ENCODE results near the gene HEBP1.

HEBP1 gene

DNA sequence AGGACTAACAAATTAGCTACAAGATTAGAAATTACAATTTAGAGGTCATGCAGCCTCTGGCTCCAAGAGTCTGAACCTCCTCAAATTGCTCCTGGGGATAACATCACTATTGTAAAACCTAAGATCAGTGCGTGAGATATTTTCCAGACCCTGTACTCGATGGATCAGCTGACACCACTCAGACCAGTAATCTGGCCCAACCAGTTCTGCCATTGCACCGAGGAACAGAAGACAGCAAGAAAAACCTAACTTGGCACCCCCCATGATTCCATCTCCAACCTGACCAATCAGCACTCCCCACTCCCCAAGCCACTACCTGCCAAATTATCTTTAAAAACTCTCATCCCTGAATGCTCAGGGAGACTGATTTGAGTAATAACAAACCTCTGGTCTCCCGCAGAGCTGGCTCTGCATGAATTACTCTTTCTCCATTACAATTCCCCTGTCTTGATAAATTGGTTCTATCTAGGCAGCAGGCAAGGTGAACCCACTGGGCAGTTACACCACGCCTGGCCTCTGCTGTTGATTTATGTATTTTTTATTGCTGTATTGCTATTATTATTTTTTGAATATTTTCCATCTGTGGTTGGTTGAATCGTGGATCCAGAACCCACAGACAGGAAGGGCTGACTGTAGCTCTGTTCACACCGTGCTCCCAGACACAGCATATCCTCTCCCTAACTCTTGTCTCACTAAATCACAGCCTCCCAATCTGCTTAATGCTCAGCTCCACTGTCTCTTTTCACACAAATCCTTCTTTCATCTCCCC, 9.2 kb downstream of the HEBP1 start:
- no peak for DNase-seq

DNA sequence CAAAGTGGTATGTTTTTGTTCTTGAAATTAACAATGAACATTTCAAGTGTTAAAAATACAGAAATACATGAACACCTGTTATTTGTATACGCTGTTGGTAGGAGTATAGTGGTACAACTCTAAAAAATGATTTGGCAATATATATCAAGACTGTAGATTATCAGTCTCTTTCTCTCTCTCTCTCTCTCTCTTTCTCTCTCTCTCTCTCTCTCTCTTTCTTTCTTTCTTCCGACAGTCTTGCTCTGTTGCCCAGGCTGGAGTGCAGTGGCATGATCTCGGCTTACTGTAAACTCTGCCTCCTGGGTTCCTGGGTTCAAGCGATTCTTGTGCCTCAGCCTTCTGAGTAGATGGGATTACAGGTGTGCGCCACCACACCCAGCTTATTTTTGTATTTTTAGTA, 12.6 kb downstream of the HEBP1 start:
- DNase-seq: no peak

DNA sequence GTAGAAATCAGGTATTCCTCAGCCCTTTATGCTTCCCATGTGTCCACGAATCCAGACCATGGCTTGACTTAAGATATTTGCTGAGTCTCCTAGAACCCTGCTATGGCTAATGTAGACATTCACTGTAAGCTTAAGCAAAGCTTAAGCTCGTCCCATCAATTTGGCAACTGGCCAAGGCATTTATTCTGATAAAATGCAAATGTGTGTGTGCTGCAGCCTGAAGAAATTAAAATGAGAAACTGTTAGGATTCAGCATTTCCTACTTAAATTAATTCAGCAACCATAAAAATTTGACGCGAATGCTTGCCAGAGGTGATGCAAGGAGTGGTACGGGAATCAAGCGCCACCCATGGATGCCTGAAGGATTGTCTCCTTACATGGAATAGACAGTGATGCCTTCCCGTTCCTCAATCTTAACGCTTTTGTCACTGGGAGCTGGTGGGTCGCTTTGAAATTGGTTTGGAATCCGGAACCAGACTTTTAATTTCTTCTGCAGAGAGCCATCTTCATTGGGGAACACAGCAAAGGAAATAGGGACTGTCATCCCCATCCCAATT, 13.2 kb downstream of the HEBP1 start:
- DNase-seq: no peak

DNA sequence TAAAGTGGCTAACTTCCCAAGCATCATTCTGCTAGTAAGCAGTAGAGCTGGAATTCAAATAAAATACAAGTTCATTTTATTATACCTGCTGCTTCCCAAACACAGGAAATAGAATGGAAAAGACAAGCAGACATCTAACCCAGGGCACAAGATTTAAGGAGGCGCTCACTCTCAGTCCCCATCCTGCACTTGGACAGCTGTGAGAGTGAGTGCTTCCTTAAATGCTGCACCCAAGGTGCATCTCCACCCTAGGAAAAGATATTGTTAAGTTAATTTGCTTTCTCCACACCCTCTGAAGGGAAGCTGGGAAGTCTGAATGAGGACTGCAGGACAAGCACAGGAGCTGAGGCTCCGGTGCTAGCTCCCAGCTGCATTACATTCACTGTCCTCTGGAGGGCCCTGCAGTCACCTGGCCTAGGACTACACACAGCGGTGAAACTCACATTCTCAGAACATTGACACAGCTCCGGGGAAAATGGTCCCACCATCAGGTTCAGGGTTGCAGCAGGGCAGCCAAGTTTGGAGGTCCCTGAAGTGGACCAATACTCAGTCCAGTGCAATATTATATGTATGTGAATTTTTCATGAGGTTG, 14.2 kb downstream of the HEBP1 start:
- DNase-seq: no peak

DNA sequence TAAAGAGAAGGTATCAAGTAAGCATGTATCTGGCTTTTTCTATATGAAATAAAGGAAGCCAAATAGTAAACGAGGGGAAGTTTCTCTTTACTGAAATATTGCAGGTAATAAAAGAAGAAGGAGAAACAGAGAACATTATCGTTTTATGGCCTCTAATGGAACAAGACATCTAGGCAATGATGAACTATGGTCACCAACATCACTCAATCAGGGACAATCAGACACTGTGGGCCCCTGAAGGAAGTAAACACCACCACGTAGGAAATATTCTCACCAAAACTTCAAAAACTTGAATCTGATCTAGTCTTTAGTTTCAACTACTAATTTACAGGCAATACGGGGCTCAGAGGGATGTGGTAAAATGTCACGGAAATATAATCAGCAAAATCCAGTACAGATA, 15.9 kb downstream of the HEBP1 start:
- DNase-seq: no peak

DNA sequence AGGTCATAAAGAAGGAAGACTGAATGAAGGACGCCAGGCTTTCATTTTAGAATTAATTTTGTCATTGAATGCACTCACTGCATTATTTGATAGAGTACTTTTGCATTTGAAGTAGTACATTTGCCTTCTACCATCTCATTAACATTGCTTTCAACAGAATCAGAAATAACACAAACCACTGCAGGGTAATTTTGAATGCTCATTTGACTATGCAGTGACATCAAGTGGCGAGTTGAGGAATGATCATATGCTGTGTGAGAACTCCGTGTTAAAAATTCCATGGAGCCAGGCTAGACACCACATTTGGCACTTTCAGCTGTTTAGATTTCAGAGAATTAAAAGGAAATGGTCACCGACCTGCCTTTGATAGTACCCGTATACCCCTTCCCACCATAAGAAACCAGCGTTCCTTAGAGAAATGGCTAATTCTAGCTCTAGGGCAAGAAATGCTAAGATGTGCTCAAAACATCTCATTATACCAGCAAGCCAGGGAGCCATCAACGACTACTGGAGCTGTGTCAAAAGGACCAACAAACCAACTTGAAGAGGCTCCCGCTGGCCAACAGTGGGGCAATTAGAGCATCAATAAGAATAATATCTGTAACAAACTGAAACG, 16.5 kb downstream of the HEBP1 start:
- DNase-seq: no peak

DNA sequence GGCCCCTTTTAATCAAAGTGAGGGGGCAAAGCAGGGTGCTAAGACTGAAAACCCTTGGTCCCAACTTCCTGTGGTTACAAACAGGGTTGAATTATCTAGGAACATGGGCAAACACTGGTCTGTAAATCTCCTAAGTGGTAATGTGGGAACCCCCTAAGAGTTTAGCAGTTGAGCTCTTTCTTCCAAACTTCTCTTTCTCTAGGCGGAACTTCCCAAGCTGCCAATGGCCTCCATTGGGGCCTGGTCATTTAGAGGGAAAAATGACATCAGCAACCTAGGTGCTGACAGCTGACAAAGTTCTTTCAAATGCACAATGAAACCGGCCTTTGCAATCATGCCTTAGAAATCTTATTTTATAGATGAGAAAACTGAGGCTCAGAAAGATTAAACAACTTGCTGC, 17.7 kb downstream of the HEBP1 start:
- no peak for DNase-seq

DNA sequence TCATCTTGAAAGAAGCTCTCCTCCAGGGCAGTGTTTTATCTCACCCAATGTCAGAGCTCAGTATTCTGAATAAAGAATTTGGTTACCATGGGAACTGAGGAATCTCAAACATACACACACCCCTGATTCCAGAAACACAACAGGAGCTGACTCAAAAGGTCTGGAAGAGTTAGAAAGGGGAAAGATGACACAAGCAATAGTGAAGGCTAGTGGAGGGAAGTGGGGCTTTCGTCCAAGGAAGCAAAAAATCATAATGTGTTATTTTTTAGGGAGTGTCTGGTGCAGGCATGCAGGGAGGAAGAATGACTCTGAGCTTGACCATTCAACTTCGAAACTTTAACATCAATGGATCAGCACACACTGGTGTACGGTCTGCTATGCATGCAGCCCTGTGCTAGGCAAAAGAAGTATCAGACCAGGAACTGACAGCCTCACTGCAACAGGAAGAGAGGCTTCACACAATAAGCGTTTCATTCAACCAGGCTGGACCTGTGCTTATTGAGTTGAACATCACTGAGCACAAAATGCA, 20.3 kb downstream of the HEBP1 start:
- DNase-seq: no peak

DNA sequence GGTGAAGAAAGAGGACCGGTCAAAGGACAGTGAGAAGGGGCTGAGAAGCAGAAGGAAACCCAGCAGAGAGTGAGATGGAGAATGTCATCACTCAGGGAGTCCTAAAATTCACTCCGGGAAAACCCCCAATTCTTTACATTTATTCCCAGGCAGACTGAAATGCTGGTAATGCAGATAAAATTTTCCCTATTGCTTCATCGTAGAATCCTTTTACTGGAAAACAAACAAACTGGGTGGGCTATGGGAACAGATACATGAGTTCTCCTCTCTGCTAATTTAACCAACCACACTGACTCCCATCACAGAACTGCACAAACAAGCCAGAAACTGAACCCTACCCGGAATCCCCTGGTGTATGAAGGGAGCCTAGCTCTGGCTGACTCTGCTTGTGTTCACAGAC, 20.9 kb downstream of the HEBP1 start:
- DNase-seq: no peak

DNA sequence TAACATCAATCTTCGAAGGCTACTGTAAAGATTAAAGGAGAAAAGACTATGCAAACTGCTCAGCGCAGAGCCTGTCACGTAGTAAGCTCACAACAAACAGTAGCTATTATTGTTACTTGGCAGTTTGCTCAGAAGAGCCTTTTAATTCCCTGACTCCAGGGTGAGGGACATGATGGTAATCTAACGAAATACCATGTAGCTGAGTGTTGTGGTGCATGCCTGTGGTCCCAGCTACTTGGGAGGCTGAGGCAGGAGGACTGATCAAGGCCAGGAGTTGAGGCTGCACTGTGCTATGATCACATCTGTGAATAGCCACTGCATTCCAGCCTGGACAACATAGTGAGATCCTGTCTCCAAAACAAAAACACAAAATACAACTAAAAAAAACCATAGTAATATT, 22.8 kb downstream of the HEBP1 start:
- no peak for DNase-seq

DNA sequence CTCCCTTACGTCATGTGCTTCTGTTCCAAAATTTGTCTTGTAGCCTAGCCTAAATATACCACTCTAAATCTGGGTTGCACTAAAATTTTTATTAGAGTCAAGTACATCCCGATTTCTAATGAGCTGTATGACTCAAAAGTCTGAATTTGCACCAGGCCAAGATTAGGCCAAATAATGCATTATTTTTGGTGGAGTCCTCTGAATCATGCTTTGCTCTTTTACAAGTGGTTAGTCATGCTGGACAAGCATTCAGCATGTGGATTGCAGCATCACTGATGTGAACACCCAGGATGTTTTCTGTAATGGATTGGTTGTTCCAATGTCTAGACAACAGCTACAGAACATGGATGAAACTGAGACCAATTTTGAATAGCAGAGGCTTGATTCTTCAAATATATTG, 23.7 kb downstream of the HEBP1 start:
- DNase-seq: no peak

DNA sequence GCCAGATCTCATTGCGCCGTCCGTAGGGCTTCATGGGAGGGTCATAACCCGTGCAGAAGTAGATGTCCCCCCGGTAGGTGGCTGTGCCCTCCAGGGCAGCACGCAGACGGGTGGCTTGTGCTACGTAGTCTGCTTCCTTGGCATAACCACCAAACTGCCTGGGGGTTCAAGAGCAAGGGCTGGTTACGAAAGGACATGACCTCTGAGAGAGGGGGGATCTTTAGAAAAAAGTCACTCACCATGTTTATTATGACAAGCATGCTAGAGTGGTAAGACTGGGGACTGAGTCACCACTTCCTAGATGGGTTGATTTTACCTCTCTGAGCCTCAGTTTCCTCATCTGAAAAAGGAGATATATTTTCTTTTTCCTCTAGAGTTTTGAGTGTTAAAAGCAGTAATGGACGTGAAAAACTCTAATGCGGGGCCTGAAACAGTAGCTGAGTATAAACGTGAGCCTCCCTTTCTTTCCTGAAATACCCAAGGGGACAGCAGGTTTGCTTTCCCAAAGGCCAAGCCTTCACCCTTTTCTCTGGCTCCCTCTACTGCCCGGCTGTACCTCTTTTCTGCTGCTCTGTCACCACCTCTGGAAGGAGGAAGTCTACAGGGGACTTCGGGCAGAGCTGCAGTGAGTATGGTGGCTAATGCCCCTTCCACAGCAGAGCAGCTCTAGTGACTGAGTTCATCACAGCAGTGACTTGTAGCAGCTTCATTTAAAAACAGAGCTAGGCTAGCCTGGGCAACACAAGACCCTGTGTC, 24.6 kb downstream of the HEBP1 start:
- no peak for DNase-seq

DNA sequence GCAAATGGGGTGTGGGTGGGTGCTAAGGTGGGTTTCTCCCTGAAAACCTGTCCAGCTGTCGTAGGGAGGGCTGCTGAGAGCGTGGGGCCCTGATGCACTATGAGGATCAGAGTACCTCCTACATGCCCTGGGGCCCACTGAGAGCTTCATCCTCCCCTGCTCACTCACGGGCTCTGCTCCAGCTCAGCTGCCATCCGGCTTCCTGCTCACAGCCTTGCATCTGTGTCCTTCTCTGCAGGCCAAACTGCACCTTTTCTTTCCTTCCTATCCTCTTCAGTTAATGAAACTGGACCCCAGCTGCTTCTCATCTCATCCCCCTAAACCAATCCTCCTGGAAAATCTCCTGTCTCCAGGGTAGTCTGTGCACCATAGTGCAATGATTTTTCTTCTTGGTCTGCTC, 25.9 kb downstream of the HEBP1 start:
- no peak for DNase-seq

DNA sequence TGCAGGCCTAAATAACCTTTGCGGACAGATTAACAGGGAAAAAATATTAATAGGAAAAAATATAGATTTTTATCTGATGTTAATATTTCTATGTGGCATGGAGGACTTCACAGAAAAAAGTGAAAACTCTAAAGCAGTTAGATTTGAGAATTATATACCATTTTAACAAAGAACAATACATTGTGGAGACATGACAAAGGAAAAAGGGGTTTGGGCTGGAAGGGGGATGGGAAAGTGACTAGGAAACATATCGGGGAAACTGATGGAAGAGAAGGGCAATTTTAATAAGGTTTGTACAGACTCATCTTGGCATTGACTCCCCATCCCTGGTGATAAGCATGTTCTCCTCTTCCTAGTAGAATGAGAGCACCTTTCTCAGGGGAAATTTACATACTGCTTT, 27.0 kb downstream of the HEBP1 start:
- DNase-seq: no peak

DNA sequence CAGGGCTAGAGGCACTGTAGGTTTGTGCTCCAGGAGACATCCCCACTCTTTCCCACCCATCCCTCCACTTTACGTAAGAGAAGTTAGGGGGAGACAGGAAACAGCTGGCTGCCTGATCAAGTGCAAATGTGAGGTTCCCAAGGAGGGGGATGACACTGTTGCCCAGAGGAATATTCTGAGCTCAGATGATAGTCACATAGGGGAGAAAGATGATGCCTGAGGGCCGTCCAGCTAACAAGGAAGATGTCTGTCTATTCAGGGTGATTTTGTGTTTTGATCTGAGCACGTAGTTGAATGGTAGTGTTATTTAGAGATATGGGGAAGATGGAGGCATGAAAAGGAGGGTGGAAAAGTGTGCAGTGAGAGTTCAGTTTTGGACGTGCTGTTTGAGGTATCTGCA, 34.2 kb downstream of the HEBP1 start:
- no peak for DNase-seq

DNA sequence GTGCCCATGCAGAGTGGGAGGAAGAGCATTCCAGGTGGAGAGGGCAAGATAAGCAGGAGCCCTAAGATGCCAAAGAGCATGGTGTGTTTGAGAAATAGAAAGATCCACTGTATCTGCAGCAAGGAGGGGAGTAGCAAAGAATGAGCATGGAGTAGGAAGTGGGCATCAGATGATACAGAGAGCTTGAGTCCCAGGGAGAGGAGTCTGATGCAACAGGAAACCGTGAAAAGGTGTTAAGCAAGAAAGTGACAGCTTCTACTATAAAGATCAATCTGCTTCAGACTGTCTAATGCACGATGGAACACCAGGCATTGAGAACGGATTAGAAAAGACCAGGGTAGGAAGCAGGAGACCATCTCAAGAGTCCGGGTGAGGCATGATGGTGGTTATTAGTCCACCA, 35.8 kb downstream of the HEBP1 start:
- DNase-seq: no peak

DNA sequence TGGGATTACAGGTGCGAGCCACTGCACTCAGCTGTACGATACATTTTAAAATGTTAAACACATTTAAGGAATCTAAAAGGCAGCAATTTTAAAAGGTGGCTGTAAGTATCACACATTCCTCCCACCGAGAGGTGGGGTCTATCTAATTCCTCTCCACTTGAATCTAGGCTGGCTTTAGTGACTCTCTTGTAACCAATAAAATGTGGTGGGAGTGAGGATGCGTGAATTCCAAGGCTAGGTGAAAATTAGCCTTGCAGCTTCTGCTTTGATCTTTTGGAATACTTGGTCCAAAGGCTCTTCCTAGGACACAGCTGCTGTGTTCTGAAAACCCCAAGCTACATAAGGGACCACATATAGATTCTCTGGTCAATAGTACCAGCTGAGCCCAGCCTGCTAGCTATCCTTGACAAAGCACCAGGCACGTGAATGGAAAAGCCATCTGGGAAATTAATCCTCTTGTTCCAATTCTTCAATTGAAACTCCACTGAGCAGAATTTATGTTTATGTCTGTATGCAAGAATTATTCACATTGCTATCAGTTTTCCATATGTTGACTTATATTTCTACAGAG, 39.3 kb downstream of the HEBP1 start:
- no peak for DNase-seq

DNA sequence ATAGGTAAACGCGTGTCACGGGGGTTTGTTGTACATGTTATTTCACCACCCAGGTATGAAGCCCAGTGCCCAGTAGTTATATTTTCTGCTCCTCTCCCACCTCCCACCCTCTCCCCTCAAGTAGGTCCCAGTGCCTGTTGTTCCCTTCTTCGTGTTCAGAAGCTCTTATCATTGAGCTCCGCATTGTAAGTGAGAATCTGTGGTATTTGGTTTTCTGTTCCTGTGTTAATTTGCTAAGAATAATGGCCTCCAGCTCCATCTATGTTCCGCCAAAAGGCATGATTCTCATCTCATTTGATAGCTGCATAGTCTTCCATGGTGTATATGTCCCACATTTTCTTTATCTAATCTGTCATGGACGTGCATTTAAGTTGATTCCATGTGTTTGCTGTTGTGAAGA, 41.2 kb downstream of the HEBP1 start:
- no peak for DNase-seq

DNA sequence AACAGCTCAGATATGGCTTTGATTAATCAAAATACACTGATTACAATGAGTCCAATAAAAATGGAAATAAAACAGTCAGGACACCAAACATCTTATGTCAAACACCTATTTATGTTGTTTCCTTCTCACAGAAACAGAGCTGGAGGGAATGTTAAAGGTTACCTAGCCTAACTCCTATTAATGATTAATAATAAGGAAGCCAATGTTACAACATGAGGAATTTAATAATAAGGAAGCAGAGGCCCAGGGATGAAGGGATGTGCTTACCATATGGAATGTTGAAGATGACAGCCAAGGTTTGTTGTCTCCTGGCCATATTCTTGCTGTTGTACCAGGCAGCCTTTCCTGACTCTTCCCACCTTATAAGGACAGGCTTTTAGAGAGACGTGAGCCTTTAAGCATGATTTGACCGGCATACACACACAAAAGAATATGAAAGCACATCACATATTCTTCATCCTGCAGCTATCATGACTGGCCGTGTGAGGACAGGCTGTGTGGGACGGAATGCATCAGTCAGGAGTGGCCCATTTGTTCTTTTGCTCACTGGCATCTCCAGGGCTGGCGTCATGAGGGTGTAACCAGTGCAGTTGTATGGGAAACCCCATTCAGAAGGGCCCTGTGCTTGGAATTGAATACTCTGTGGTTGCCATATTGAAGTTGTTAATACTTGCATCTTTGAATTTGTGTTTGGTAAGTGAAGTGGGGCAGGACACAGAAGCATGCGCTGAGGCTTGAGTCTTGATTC, 45.0 kb downstream of the HEBP1 start:
- no peak for DNase-seq

DNA sequence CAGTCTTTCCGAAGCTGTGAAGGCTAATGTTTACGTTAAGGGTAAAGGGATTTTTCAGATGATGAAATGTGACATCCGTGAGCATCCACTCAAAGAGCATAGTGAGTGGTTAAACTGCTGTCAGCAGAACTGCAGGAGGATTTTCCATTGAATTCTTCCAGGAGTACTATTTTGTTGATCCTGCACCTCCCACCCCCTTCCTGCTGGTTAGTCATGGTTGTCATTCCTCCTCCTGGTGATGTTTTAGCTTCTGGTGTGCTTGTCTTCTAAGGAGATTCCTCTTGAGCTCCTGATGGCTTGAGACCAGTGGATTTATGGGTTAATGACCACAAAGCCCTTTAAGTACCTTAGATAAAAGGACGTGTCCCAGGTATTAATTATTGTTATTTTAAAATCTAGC, 45.7 kb downstream of the HEBP1 start:
- DNase-seq: no peak

DNA sequence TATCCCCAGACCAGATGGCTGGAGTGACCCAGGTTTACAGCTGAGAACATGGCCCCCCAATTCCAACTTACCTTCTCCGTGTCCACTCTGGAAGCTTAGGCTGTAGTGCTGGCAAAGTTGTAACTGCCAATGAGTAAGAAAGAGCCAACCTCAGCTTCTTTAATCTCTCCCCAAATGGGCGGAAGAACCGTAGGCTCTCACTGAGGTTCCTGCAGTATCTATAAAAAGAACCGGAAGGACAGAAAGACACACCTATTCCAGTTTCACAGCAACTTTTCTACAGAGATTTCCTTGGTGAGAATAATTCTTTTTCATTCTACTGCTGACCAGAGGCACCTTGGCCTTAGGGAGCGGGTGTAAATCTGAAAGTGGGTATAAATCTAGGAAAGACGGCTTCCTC, 48.0 kb downstream of the HEBP1 start, which contains the start of gene GPRC5D:
TSS of gene GPRC5D (minus strand) at position 135 of the 400 bp plus-strand sequence. CDS start 1,786 bp downstream, outside the sequence.
- no peak for DNase-seq

DNA sequence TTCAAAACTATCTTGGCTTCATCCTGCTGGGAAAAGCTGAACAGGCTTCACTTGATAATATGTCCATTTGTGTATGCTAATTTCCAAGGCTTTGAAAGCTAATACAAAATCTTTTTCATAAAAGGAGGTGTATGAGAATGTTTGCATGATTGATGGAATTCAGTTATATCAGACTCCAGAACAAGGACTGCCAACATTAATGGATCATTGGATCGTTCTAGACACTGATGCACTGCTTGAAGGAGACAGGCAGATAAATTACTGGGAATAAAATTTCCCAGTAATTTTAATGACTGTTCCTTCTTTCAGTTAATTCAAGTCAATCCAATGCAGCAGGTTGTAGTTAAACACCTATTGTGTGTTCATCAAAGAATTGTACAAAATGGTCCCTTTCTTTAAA, 48.6 kb downstream of the HEBP1 start:
- no peak for DNase-seq
